ENCODE data around the gene CLEC16A.

Gene CLEC16A

DNA sequence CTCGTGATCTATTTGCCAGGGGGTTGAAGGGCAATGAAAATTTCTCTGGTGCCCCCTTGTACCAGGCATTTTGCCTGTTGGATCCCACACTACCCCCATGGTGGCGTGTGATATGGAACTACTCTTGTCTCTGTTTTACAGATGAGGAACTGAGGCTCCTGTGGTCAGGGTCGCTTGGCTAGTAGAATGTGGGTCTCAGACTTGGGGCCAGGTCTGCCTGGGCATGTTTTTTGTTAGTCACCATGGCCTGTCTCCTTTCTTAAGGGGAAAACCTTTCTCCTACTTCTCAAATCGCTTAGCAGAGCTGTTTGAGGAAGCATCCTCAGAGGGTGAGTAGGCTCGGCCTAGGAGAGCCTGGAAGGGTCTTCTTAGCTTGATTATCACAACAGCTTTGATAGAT is 51.2 kb downstream of the CLEC16A start:
- Histone ChIP-seq H3K4me3 (IDR thresholded peaks at IDR 0.05; ENCODE audit: insufficient read depth, low read depth, low read length) (no peak overlapping the region), H2AFZ (ENCODE audit: low read depth) (no peak overlapping the region), H4K20me1 (ENCODE audit: insufficient read depth) (no peaks in the 10 kb centered on the region), H3K9ac (no peak overlapping the region), H3K79me2 (ENCODE audit: insufficient read depth, low read depth) (no peaks in the 10 kb centered on the region), H3K4me2 (no peak overlapping the region), H3K27ac (no peak overlapping the region), H3K36me3 (ENCODE audit: insufficient read depth) (no peaks in the 10 kb centered on the region), H3K27me3 (ENCODE audit: insufficient read depth, low read depth) (no peaks in the 10 kb centered on the region), H3K4me1 (ENCODE audit: low read depth, poor library complexity, severe bottlenecking) (no peaks in the 10 kb centered on the region)
- TF ChIP-seq, protein P1, sequence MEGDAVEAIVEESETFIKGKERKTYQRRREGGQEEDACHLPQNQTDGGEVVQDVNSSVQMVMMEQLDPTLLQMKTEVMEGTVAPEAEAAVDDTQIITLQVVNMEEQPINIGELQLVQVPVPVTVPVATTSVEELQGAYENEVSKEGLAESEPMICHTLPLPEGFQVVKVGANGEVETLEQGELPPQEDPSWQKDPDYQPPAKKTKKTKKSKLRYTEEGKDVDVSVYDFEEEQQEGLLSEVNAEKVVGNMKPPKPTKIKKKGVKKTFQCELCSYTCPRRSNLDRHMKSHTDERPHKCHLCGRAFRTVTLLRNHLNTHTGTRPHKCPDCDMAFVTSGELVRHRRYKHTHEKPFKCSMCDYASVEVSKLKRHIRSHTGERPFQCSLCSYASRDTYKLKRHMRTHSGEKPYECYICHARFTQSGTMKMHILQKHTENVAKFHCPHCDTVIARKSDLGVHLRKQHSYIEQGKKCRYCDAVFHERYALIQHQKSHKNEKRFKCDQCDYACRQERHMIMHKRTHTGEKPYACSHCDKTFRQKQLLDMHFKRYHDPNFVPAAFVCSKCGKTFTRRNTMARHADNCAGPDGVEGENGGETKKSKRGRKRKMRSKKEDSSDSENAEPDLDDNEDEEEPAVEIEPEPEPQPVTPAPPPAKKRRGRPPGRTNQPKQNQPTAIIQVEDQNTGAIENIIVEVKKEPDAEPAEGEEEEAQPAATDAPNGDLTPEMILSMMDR (conservative IDR thresholded peaks at IDR 0.05; ENCODE audit: low read depth, low read length), result no peak

DNA sequence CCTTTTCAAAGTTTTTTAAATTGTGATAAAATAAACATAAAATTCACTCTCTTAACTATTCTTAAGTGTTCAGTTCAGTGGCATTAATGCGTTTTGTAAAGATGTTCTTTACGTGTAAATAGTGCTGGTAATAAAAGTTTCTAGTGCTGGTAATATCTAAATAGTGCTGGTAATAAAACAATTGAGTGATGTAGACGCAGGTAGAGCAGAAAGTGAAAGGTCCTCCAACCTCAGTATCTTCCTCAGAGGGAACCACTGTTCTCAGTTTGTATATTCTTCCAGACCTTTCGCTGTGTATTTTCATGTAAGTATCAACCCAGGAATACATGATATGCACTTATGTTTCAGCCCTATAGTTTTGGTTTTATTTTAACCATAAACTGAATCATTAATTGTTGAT is 53.1 kb downstream of the CLEC16A start:
- no peak overlapping the region for H3K27ac ChIP-seq
- no peak overlapping the region for H2AFZ ChIP-seq (ENCODE audit: low read depth)
- H3K79me2 ChIP-seq (ENCODE audit: insufficient read depth, low read depth), result no peaks in the 10 kb centered on the region
- H4K20me1 ChIP-seq (ENCODE audit: insufficient read depth), result no peaks in the 10 kb centered on the region
- TF ChIP-seq, protein P1 (conservative IDR thresholded peaks at IDR 0.05; ENCODE audit: low read depth, low read length), result no peak
- H3K4me3 ChIP-seq (IDR thresholded peaks at IDR 0.05; ENCODE audit: insufficient read depth, low read depth, low read length), result no peak overlapping the region
- no peak overlapping the region for H3K9ac ChIP-seq
- no peaks in the 10 kb centered on the region for H3K36me3 ChIP-seq (ENCODE audit: insufficient read depth)
- H3K27me3 ChIP-seq (ENCODE audit: insufficient read depth, low read depth), result no peaks in the 10 kb centered on the region
- no peaks in the 10 kb centered on the region for H3K4me1 ChIP-seq (ENCODE audit: low read depth, poor library complexity, severe bottlenecking)
- no peak overlapping the region for H3K4me2 ChIP-seq

DNA sequence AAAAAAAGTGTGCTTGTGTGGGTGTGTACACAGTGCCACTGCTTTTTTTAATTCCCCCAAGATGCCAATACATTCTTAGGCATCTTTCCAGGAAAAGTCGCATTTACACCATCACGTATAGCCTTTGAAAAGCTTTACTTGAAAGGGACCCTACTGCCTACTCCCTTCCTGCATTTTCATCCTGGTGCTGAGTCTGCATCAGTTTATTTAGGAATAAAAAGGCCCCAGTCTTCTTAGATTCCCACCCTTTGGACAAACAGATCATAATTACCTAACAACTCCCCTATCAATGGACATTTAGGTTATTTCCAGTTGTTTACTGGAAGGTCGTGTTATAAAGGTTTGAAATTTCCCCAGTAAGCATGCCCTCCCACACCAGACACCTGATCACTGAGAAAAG is 54.9 kb downstream of the CLEC16A start:
- TF ChIP-seq, protein P1 (conservative IDR thresholded peaks at IDR 0.05; ENCODE audit: low read depth, low read length), result no peak
- H4K20me1 ChIP-seq (ENCODE audit: insufficient read depth), result no peaks in the 10 kb centered on the region
- H3K4me2 ChIP-seq, result no peak overlapping the region
- no peaks in the 10 kb centered on the region for H3K79me2 ChIP-seq (ENCODE audit: insufficient read depth, low read depth)
- no peaks in the 10 kb centered on the region for H3K4me1 ChIP-seq (ENCODE audit: low read depth, poor library complexity, severe bottlenecking)
- no peaks in the 10 kb centered on the region for H3K36me3 ChIP-seq (ENCODE audit: insufficient read depth)
- no peaks in the 10 kb centered on the region for H3K27me3 ChIP-seq (ENCODE audit: insufficient read depth, low read depth)
- no peak overlapping the region for H3K27ac ChIP-seq
- no peak overlapping the region for H2AFZ ChIP-seq (ENCODE audit: low read depth)
- H3K9ac ChIP-seq, result no peak overlapping the region
- H3K4me3 ChIP-seq (IDR thresholded peaks at IDR 0.05; ENCODE audit: insufficient read depth, low read depth, low read length), result no peak overlapping the region

DNA sequence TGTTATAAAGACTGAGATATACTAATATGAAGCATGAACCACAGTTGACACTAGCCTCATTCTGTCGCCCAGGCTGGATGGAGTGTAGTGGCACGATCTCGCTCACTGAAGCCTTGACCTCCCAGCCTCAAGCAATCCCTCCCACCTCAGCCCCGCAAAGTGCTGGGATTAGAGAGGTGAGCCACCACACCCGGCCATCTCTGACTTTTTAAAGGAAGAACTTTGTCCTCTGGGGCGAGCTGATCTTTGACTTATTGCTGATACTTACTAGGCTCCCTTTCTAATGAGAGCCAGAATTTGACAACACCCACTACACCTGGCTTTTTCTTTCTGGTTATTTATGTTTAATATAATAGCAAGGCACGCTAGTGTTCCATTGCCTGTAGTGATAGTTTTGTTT is 57.2 kb downstream of the CLEC16A start:
- Histone ChIP-seq H2AFZ (ENCODE audit: low read depth) (no peak overlapping the region), H3K4me1 (ENCODE audit: low read depth, poor library complexity, severe bottlenecking) (no peaks in the 10 kb centered on the region), H3K9ac (no peak overlapping the region), H3K79me2 (ENCODE audit: insufficient read depth, low read depth) (no peaks in the 10 kb centered on the region), H3K27me3 (ENCODE audit: insufficient read depth, low read depth) (no peaks in the 10 kb centered on the region), H3K27ac (no peak overlapping the region), H3K36me3 (ENCODE audit: insufficient read depth) (no peaks in the 10 kb centered on the region), H3K4me3 (IDR thresholded peaks at IDR 0.05; ENCODE audit: insufficient read depth, low read depth, low read length) (no peak overlapping the region), H3K4me2 (no peak overlapping the region), H4K20me1 (ENCODE audit: insufficient read depth) (no peaks in the 10 kb centered on the region)
- TF ChIP-seq, protein P1 (conservative IDR thresholded peaks at IDR 0.05; ENCODE audit: low read depth, low read length), result no peak
